Neural progenitor cell (in vitro differentiated cells): ENCODE results near the gene VIL1. TPM values are rescaled to one million over a fixed set of nuclear protein-coding genes. Genes with fewer than 3 reads are reported as not detected.

Source experiments
- DNase-seq: peaks from one replicate; pipeline ENCODE4 v3.0.0-alpha.2; 2016; ENCODE audit warnings: low spot score
- H2AFZ ChIP-seq: fragments of 200-600 bp; sonication (generic); replicated peaks from 2 replicates; pipeline ENCODE4 v1.6.1; 2016; ENCODE audit warnings: antibody characterized with exemption
- H3F3A ChIP-seq: fragments of 200-600 bp; sonication (generic); 2 replicates; pipeline ENCODE4 v1.6.1; 2016; ENCODE audit warnings: antibody characterized with exemption, low read depth
- H3K27ac ChIP-seq: fragments of 200-600 bp; sonication (generic); 2 replicates; pipeline ENCODE4 v1.5.1; 2016; ENCODE audit warnings: mild to moderate bottlenecking
- H3K27me3 ChIP-seq: fragments of 200-600 bp; sonication (generic); 2 replicates; pipeline ENCODE4 v1.6.1; 2016; ENCODE audit warnings: mild to moderate bottlenecking, moderate library complexity
- H3K36me3 ChIP-seq: fragments of 200-600 bp; sonication (generic); 2 replicates; pipeline ENCODE4 v1.5.1; 2016
- H3K4me1 ChIP-seq: fragments of 200-600 bp; sonication (generic); 2 replicates; pipeline ENCODE4 v1.6.1; 2016; ENCODE audit warnings: mixed run types
- H3K4me2 ChIP-seq: fragments of 200-600 bp; sonication (generic); 2 replicates; pipeline ENCODE4 v1.6.1; 2016
- H3K4me3 ChIP-seq: fragments of 200-600 bp; sonication (generic); 2 replicates; pipeline ENCODE4 v1.5.1; 2016
- H3K79me2 ChIP-seq: fragments of 200-600 bp; sonication (generic); 2 replicates; pipeline ENCODE4 v1.6.1; 2016; ENCODE audit warnings: low read depth
- H3K9ac ChIP-seq: fragments of 200-600 bp; sonication (generic); 2 replicates; pipeline ENCODE4 v1.6.1; 2016
- H3K9me3 ChIP-seq: fragments of 200-600 bp; sonication (generic); 2 replicates; pipeline ENCODE4 v1.5.1; 2016; ENCODE audit warnings: low read depth
- H4K20me1 ChIP-seq: fragments of 200-600 bp; sonication (generic); 2 replicates; pipeline ENCODE4 v1.6.1; 2016; ENCODE audit warnings: low read depth
- H3K27ac Mint-ChIP-seq: 3 replicates; pipeline ENCODE4 v1.8.0; 2021; ENCODE audit warnings: mixed read lengths
- H3K27me3 Mint-ChIP-seq: 2 replicates; pipeline ENCODE4 v1.8.0; 2022; ENCODE audit warnings: low read depth, mild to moderate bottlenecking, inconsistent platforms, moderate library complexity, mixed read lengths; ENCODE audit not compliant: insufficient read depth
- H3K36me3 Mint-ChIP-seq: 3 replicates; pipeline ENCODE4 v1.8.0; 2021; ENCODE audit warnings: mixed read lengths
- H3K4me1 Mint-ChIP-seq: 3 replicates; pipeline ENCODE4 v1.8.0; 2021; ENCODE audit warnings: mixed read lengths
- H3K4me3 Mint-ChIP-seq: 3 replicates; pipeline ENCODE4 v1.8.0; 2021; ENCODE audit warnings: mild to moderate bottlenecking, moderate library complexity, mixed read lengths
- H3K9me3 Mint-ChIP-seq: 3 replicates; pipeline ENCODE4 v1.8.0; 2020; ENCODE audit warnings: mixed read lengths
- EZH2 ChIP-seq: fragments of 200-600 bp; sonication (generic); IDR thresholded peaks from 2 replicates; pipeline ENCODE4 v1.6.1; 2017; ENCODE audit warnings: antibody characterized with exemption, mild to moderate bottlenecking, moderate library complexity
- EZH2phosphoT487 ChIP-seq: fragments of 200-600 bp; sonication (generic); IDR thresholded peaks from 2 replicates; pipeline ENCODE4 v1.6.1; 2017; ENCODE audit warnings: antibody characterized with exemption
- total RNA-seq: library from RNA; depleted of rRNA; stranded (reverse); fragments of >200 nt; gene quantifications from 2 replicates; pipeline ENCODE4 v1.2.3, GENCODE V29; 2015; ENCODE audit warnings: low replicate concordance
- TF ChIP-seq, protein P1 (sequence below): fragments of 200-600 bp; sonication (generic); IDR thresholded peaks from 2 replicates; pipeline ENCODE4 v1.5.1; 2017; ENCODE audit warnings: antibody characterized with exemption, mild to moderate bottlenecking

VIL1 gene
- total RNA-seq, 1 donor from 2014 or later = not detected

DNA sequence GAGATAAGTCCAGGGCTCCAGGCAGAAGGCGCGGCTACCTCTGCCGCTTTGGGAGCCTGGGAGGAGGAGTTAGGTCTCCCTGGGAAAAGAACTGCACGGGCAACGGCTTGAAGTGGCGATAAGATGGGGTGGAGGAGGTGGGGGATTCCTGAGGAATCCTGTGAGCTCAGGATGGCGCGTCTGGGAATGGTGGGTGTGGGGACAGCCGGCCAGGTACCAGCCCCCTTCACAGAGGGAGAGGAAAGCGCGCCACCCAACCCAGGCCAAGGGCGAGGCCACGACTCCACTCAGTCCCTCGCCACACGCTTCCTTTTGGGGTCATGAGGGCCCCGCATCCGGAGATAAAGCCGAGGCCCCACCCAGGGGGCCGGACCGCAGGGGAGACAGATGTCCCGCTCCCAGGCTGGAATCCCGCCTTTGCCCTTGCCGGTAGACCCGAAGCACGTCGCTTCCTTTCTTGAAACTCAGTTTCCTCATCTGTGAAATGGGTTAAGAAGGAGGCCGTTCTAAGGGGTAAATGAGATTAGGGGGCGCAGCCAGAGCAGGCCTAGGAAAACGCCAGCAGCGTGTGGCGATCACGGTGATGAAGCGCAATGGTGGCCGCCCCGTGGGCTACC is 21.0 kb upstream of the VIL1 start:
- peaks cover 23% of the 10 kb centered on the region for H3K4me1 Mint-ChIP-seq
- Histone ChIP-seq H3K79me2 (peaks cover 23% of the 10 kb centered on the region), H3K9ac (no peak overlapping the region), H3K27ac (no peak overlapping the region), H3K4me3 (peak overlapping the region; percentile 72), H3K9me3 (no peaks in the 10 kb centered on the region), H3K4me2 (peak overlapping the region; percentile 78), H3K36me3 (no peaks in the 10 kb centered on the region), H3K27me3 (peaks cover 44% of the 10 kb centered on the region), H3K4me1 (peaks cover 29% of the 10 kb centered on the region), H3F3A (peaks cover 48% of the 10 kb centered on the region), H4K20me1 (peaks cover 14% of the 10 kb centered on the region), H2AFZ (no peak overlapping the region)
- TF ChIP-seq, protein P1, sequence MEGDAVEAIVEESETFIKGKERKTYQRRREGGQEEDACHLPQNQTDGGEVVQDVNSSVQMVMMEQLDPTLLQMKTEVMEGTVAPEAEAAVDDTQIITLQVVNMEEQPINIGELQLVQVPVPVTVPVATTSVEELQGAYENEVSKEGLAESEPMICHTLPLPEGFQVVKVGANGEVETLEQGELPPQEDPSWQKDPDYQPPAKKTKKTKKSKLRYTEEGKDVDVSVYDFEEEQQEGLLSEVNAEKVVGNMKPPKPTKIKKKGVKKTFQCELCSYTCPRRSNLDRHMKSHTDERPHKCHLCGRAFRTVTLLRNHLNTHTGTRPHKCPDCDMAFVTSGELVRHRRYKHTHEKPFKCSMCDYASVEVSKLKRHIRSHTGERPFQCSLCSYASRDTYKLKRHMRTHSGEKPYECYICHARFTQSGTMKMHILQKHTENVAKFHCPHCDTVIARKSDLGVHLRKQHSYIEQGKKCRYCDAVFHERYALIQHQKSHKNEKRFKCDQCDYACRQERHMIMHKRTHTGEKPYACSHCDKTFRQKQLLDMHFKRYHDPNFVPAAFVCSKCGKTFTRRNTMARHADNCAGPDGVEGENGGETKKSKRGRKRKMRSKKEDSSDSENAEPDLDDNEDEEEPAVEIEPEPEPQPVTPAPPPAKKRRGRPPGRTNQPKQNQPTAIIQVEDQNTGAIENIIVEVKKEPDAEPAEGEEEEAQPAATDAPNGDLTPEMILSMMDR = no peak
- peak; percentile 16 for TF ChIP-seq EZH2phosphoT487
- no peaks in the 10 kb centered on the region for H3K9me3 Mint-ChIP-seq
- DNase-seq = peak; percentile 77
- no peak overlapping the region for H3K27ac Mint-ChIP-seq
- peaks cover 28% of the 10 kb centered on the region for H3K27me3 Mint-ChIP-seq
- peak overlapping the region; percentile 94 for H3K4me3 Mint-ChIP-seq
- H3K36me3 Mint-ChIP-seq = no peaks in the 10 kb centered on the region

DNA sequence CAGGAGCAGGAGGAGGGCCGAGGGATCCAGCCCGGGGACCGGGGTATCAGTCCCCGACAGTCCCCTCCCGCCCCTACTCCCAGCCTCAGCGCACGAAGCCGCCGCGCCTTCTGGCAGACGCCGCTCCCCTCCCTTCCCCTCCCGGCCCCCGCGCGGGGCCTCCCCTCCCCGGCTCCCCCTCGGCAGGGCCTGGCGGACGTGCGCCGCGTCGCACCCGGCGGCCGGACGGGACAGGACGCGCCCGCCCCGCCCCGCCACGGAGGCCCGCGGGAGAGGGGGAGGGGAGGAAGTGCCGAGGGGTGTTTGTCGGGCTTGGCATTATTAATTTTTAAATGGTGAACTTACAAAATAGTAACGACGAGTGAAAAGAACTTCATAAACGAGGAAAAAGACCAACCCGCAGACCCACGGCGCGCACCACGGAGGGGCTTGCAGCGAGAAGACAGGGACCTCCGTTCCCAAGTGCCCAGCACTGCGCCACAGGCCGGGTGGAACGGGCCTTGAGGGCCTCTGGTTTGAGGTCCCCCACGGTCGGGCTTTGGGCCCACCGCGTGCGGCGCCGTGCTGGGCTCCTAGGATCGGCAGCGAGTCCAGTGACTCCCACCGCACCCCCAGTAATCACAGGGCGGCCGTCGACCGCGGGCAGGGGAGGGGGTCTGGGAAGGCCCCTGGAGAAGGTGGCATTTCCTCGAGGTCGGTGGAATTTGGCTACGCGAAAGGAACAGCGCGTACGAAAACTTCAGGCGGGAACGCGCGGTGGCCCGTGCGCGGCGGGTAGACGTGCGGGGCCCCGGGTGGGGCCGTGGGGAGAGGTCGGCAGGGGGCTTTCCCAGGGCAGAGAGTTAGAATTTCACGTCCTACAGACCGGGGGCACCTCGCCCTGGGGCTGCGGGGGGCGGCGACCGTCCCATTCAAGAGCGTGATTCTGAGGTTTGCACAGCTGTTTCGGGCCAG is 20.2 kb upstream of the VIL1 start:
- Mint-ChIP-seq H3K27ac (no peak overlapping the region), H3K4me1 (peaks cover 23% of the 10 kb centered on the region), H3K9me3 (no peaks in the 10 kb centered on the region), H3K36me3 (peaks cover 5% of the 10 kb centered on the region), H3K27me3 (peaks cover 28% of the 10 kb centered on the region), H3K4me3 (peak overlapping the region; percentile 94)
- Histone ChIP-seq H3K9ac (no peak overlapping the region), H3K4me1 (peaks cover 29% of the 10 kb centered on the region), H3K27ac (no peak overlapping the region), H3K9me3 (no peaks in the 10 kb centered on the region), H3K4me3 (peak overlapping the region; percentile 72), H2AFZ (peak overlapping the region; percentile 30), H3K79me2 (peaks cover 23% of the 10 kb centered on the region), H4K20me1 (peaks cover 14% of the 10 kb centered on the region), H3F3A (peaks cover 48% of the 10 kb centered on the region), H3K4me2 (peak overlapping the region; percentile 78), H3K36me3 (no peaks in the 10 kb centered on the region), H3K27me3 (peaks cover 44% of the 10 kb centered on the region)
- peak; percentile 95 for TF ChIP-seq EZH2
- TF ChIP-seq, protein P1 = no peak
- TF ChIP-seq EZH2phosphoT487 = peak; percentile 93
- DNase-seq = peak; percentile 82

DNA sequence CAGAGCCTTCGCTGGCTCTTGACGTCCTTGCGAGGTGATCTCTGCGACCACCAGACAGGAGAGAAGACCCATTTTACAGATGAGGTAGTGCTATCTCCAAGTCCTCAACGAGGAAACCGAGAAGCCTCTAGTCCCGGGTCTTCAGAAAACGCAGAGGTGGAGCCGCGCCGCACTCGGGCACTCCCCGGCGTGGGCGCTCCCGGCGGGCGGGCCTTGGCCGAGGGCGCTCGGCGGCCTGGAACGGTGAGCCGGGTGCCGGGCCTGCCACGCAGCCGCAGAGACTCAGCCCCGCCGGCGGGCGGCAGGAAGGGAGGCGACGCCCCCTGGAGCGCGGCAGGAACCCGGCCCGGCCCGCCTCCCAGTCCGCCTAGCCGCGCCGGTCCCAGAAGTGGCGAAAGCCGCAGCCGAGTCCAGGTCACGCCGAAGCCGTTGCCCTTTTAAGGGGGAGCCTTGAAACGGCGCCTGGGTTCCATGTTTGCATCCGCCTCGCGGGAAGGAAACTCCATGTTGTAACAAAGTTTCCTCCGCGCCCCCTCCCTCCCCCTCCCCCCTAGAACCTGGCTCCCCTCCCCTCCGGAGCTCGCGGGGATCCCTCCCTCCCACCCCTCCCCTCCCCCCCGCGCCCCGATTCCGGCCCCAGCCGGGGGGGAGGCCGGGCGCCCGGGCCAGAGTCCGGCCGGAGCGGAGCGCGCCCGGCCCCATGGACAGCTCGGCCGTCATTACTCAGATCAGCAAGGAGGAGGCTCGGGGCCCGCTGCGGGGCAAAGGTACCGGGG is 19.3 kb upstream of the VIL1 start, which contains the start of gene CTDSP1:
Gene CTDSP1, plus strand, starts transcription at position 478 of the 776 bp plus-strand sequence. Its CDS starts 223 bp downstream, at position 701.
- TF ChIP-seq EZH2phosphoT487 (peak; percentile 20), EZH2 (peak; percentile 27)
- TF ChIP-seq, protein P1 = no peak
- H3K27ac Mint-ChIP-seq = no peak within 1 kb of the TSS
- H3K36me3 Mint-ChIP-seq = peaks cover 10% of the 10 kb centered on the region
- Histone ChIP-seq H3K9ac (peak within 1 kb of the TSS; percentile 75), H3K4me1 (peaks cover 29% of the 10 kb centered on the region), H3K4me2 (peak within 1 kb of the TSS; percentile 78), H3K9me3 (no peaks in the 10 kb centered on the region), H3F3A (peaks cover 51% of the 10 kb centered on the region), H2AFZ (peak within 1 kb of the TSS; percentile 30), H3K4me3 (peak within 1 kb of the TSS; percentile 72), H3K36me3 (no peaks in the 10 kb centered on the region), H3K79me2 (peaks cover 23% of the 10 kb centered on the region), H4K20me1 (peaks cover 14% of the 10 kb centered on the region), H3K27ac (peak within 1 kb of the TSS; percentile 61), H3K27me3 (peaks cover 44% of the 10 kb centered on the region)
- H3K4me1 Mint-ChIP-seq = peaks cover 25% of the 10 kb centered on the region
- peaks cover 25% of the 10 kb centered on the region for H3K27me3 Mint-ChIP-seq
- H3K4me3 Mint-ChIP-seq = peak within 1 kb of the TSS; percentile 96
- no peaks in the 10 kb centered on the region for H3K9me3 Mint-ChIP-seq
- peak; percentile 95 for DNase-seq
